GM12873 (cell line): ENCODE data around the gene CDKAL1.

Experiments
- TF ChIP-seq, protein P1 (sequence below): IDR thresholded peaks from 2 replicates; pipeline ENCODE4 v1.5.1; 2012; ENCODE audit warnings: low read depth, mild to moderate bottlenecking, moderate library complexity, low read length, control low read depth; ENCODE audit not compliant: insufficient read depth; ENCODE audit errors: missing control alignments

CDKAL1 gene

GRCh38 chr6:20947977-20948376 is 413.7 kb downstream of the CDKAL1 start:
- TF ChIP-seq, protein P1, sequence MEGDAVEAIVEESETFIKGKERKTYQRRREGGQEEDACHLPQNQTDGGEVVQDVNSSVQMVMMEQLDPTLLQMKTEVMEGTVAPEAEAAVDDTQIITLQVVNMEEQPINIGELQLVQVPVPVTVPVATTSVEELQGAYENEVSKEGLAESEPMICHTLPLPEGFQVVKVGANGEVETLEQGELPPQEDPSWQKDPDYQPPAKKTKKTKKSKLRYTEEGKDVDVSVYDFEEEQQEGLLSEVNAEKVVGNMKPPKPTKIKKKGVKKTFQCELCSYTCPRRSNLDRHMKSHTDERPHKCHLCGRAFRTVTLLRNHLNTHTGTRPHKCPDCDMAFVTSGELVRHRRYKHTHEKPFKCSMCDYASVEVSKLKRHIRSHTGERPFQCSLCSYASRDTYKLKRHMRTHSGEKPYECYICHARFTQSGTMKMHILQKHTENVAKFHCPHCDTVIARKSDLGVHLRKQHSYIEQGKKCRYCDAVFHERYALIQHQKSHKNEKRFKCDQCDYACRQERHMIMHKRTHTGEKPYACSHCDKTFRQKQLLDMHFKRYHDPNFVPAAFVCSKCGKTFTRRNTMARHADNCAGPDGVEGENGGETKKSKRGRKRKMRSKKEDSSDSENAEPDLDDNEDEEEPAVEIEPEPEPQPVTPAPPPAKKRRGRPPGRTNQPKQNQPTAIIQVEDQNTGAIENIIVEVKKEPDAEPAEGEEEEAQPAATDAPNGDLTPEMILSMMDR: no peak

GRCh38 chr6:20948556-20948955 is 414.3 kb downstream of the CDKAL1 start:
- TF ChIP-seq, protein P1: no peak

DNA sequence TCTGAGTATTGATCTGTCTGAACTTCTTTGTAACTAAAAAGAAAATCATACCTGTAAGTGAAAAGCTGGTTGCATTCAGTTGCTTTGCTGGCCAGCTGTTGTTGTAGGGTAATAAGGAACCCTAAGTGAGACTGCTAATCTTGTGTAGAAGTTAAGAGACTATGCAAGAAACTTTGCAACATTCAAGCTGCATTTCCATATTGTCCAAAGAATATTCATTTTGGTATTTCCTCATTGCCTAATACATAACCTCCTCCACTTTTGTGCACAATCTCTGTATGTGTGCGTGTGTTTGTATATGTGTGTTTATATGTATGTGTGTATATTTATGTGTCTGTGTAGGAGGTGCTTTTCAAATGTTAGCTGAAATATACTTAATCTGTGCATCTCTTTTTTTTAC is 414.9 kb downstream of the CDKAL1 start:
- TF ChIP-seq, protein P1: no peak

GRCh38 chr6:20952699-20953474 is 418.6 kb downstream of the CDKAL1 start:
- TF ChIP-seq, protein P1: no peak

GRCh38 chr6:20954315-20954714 is 420.1 kb downstream of the CDKAL1 start:
- TF ChIP-seq, protein P1: no peak

- TF ChIP-seq, protein P1: no peak
Measured at GRCh38 chr6:20955131-20955530, 420.9 kb downstream of the CDKAL1 start.

DNA sequence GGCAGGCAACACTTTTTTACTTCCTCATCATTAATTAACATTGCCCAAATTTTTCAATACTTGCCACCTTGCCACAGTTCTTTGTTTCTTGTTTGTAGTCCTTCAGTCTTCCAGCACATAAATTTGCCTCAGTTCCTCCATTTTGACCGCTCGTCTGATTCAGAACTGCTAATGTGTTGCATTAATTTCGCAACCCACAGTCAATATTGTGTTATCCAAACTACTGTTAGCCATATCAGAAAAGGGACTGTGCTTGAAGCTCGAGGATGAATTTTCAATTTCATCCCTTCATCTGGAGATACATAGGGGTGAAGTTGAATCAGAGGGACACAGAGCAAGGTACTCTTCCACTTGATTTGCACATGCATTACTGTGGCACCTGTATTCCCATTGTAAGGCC is 421.5 kb downstream of the CDKAL1 start:
- TF ChIP-seq, protein P1: no peak
